Neuron (in vitro differentiated cells): ENCODE data around the gene BCAR3.
"Not testable (repeated sequence)": the region's sequence is repeated elsewhere in the genome, so short reads cannot be mapped to it uniquely, and the experiment has no call there.

Experiments used
- H2AFZ ChIP-seq: one replicate; pipeline ENCODE4 v1.6.1; 2013; ENCODE audit warnings: low read depth, mild to moderate bottlenecking, inconsistent platforms, low read length, moderate library complexity
- H3K27me3 ChIP-seq: one replicate; pipeline ENCODE4 v1.6.1; 2013; ENCODE audit warnings: low read length; ENCODE audit not compliant: insufficient read depth
- H3K36me3 ChIP-seq: one replicate; pipeline ENCODE4 v1.6.1; 2013; ENCODE audit warnings: low read length; ENCODE audit not compliant: insufficient read depth
- H3K4me1 ChIP-seq: one replicate; pipeline ENCODE4 v1.6.1; 2013; ENCODE audit warnings: low read length; ENCODE audit not compliant: insufficient read depth
- H3K4me3 ChIP-seq: 2 replicates; pipeline ENCODE4 v1.5.1; 2013; ENCODE audit warnings: mild to moderate bottlenecking, low read length, moderate library complexity
- H3K9me3 ChIP-seq: one replicate; pipeline ENCODE4 v1.6.1; 2013; ENCODE audit warnings: low read length

The BCAR3 gene

DNA sequence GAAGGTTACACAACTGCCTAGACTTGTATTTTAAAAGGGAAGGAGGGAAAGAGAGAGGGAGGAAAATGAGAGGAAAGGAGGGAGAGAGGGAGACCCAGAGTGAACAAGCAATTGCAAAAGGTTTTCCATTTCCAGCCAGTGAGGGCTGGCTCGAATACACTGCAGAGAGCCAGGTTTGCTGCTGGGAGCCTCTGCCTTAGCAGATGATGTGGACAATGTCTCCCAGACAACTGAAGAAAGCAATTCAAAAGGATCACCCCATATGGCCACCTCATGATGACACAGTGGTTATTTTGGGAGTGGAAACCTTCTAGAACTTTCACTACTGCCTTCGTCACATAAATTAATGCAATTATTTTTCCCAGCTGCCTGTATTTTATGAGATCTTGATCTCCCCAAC, 86.4 kb downstream of the BCAR3 start:
- no peaks in the 10 kb centered on the region for H3K4me1 ChIP-seq
- no peaks in the 10 kb centered on the region for H3K36me3 ChIP-seq
- H3K4me3 ChIP-seq = no peak overlapping the region
- H3K9me3 ChIP-seq = no peaks in the 10 kb centered on the region
- no peak overlapping the region for H2AFZ ChIP-seq
- H3K27me3 ChIP-seq = no peaks in the 10 kb centered on the region

DNA sequence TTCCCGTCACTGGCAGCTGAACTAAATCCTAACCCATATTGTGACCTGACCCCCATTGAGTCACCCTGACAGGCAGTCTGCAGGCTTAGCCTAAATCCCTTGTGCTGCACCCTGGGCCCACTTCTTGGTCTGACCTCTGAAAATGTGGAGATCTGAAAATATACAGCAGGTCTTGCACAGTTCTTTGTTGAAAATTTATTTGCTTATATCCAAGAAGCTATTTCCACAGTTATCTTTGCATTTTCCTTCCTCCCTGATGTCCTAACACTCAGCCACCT, 87.1 kb downstream of the BCAR3 start:
- H3K9me3 ChIP-seq = no peaks in the 10 kb centered on the region
- no peak overlapping the region for H3K4me3 ChIP-seq
- no peaks in the 10 kb centered on the region for H3K4me1 ChIP-seq
- no peaks in the 10 kb centered on the region for H3K36me3 ChIP-seq
- H3K27me3 ChIP-seq = no peaks in the 10 kb centered on the region
- no peak overlapping the region for H2AFZ ChIP-seq

DNA sequence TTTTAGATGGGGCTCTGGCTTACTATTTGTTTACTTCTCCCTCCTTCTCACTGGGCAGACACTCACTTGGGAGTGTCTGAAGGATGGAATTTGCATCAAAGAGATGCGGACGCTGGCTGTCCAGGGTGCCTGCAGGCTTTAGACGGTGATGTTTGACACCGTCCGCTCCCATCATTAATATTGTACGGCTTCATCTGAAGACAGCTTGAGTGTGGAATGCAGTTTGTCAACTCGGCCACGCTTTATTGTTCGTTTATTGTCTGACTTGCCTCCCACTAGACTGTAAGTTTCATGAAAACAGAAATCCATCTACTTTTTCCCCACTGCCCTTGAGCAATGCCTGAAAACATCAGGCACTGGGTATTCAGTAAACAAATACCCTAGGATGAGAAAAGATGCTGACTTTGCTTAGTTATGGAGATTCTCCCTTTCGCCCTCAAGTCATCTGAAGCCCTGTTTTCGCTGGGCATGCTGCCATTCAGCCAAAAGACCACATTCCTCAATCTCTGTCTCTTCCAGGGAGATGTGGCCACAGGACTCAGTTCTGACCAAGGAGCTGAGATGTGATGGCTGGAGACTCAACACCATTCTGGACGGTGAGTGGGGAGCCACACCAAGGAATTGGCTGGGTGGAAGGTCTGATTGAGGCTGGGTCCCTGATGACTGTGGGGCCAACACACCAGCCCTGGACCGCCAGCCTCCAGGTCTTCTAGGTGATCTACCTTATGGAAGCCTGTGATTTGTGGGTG, 87.6 kb downstream of the BCAR3 start:
- Histone ChIP-seq H3K36me3 (no peaks in the 10 kb centered on the region), H3K9me3 (no peaks in the 10 kb centered on the region), H3K4me3 (no peak overlapping the region), H2AFZ (no peak overlapping the region), H3K4me1 (no peaks in the 10 kb centered on the region), H3K27me3 (no peaks in the 10 kb centered on the region)

DNA sequence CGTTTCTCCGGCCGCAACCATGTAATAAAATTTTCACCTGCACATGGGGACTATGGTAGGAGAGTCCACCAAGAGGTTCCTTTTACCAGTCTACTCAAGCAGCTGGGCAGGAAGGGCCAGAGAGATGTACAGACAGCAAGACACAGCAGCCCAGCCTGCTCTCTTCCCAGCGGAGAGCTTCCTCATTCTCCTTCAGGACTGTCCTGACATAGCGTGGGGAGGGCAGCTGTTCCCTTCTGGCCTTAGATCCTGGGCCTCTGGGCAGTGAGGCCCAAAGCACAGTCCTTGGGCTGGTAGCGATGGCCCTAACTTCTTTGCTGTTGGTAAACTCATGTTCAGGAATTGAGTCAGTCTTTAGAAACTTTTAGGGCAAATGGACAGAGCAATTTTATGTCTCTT, 89.1 kb downstream of the BCAR3 start:
- Histone ChIP-seq H2AFZ (no peak overlapping the region), H3K4me3 (no peak overlapping the region), H3K27me3 (no peaks in the 10 kb centered on the region), H3K4me1 (peaks cover 2% of the 10 kb centered on the region), H3K36me3 (no peaks in the 10 kb centered on the region), H3K9me3 (no peaks in the 10 kb centered on the region)

DNA sequence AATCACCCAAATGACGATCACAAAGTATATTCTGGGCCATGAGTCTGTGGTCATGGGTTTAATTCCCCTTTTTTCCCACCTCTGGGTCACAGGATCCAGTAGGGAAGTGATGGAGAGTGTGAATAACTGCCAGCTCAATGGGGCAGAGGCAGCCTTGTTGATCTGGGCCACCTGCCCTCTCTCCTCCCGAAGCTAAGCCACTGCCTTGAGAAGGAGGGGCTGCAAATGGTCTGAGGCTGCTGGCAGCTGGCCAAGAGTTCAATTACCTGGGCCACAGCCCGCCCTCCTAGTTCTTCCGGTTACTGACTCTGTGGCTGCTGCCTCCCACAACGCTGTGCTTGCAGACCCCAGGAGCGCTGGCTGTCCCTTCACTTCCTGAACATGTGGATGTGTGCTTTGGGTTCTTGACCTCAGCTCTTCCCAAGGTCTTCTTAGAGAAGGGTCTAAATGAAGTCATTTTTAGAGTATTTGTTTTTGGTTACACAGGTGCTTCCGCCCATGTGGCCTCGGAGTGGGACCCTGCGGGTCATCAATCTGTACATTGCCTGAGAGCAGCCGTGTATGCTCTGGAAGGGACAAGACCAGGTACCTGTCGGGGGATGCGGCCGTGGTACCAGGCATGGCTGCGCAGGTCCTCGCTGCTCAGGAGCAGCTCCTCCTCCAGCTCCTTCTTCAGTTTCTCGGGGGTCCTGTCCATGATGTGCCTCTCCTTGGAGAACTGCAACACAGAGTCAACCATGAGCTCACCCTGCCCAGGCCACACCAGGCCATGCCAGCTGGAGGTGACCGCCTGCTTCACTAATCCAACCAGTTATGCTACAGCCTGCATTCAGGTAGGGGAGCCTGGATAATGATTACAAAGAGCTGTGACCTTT, 89.7 kb downstream of the BCAR3 start:
- Histone ChIP-seq H3K4me1 (peaks cover 7% of the 10 kb centered on the region), H3K9me3 (no peaks in the 10 kb centered on the region), H3K27me3 (no peaks in the 10 kb centered on the region), H3K4me3 (no peak overlapping the region), H3K36me3 (no peaks in the 10 kb centered on the region), H2AFZ (no peak overlapping the region)

DNA sequence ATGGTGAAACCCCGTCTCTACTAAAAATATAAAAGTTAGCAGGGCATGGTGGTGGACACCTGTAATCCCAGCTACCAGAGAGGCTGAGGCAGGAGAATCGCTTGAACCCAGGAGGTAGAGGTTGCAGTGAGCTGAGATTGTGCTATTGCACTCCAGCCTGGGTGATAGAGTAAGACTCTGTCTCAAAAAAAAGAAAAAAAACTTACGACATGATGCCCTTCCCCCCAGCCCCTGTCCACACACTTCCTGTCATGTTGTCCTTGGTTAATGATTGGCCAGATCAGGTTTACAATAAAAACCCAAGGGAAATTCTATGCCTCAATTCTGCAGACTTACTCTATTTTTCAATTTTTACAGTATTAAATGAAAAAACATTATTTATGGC, 90.4 kb downstream of the BCAR3 start:
- H3K9me3 ChIP-seq, H3K4me1 ChIP-seq, H3K4me3 ChIP-seq, H3K36me3 ChIP-seq, H3K27me3 ChIP-seq, H2AFZ ChIP-seq: not testable (repeated sequence)

DNA sequence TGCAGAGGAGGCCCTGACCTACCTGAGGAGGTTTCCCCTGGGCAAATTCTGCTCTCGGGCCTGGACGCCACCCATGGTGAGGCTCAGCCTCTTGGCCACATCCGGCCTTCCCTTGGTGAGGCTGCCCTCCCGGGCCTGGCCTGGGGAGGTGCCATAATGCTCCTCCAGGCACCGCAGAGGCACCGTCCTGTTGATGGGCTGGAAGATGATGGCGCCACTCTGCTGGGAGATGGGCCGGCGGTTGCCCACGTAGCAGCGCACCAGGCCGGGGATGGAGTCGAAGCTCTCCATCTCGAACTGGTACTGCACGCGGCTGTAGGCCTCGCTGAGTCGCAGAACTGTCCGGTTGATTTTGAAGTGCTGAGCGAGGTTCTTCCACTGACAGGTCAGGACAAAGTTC, 92.7 kb downstream of the BCAR3 start:
- Histone ChIP-seq H3K4me1 (peaks cover 7% of the 10 kb centered on the region), H3K9me3 (no peaks in the 10 kb centered on the region), H3K36me3 (no peaks in the 10 kb centered on the region), H3K27me3 (no peaks in the 10 kb centered on the region), H3K4me3 (no peak overlapping the region), H2AFZ (no peak overlapping the region)

DNA sequence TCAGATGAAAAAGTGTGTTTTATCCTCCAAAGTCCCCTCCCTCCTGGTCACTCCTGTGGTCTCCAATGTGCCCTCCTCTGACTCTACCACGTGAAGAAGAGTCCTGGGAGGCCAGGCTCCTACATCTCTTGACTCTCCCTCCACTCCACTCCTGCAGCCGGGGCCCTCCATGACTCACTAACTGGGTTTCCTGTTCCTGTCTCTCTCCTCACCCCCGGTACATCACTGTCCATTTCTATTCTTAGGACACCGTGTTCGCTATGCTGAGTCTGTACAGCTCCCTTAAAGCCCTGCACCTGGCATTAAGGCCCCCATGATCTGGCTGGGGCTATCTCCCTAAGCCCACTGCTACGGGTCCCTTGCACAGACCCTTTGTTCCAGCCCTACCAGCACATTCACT, 93.4 kb downstream of the BCAR3 start:
- Histone ChIP-seq H3K9me3 (no peaks in the 10 kb centered on the region), H3K4me1 (peaks cover 7% of the 10 kb centered on the region), H3K27me3 (no peaks in the 10 kb centered on the region), H3K36me3 (peaks cover 2% of the 10 kb centered on the region), H3K4me3 (no peak overlapping the region), H2AFZ (no peak overlapping the region)

DNA sequence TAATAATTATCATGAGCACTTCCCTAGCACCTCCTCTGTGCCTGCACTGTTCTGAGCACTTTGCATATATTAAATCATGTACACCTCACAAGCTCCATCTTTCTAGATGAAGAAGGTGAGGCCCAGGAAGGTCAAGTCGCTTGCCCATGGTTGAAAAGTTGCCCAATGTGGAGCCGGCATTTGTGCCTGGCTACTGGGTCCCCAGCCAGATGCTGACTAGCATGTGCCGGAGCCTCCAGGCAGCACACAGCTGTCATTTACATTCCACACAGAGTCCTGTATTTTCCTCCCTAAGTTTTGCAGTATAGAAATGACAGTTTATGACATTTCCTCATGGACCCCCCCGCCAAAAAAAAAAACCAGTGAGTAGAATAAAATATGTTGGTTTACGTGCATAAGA, 94.3 kb downstream of the BCAR3 start:
- Histone ChIP-seq H3K4me3 (no peak overlapping the region), H3K27me3 (no peaks in the 10 kb centered on the region), H3K36me3 (peaks cover 5% of the 10 kb centered on the region), H3K9me3 (no peaks in the 10 kb centered on the region), H2AFZ (no peak overlapping the region), H3K4me1 (peaks cover 7% of the 10 kb centered on the region)

DNA sequence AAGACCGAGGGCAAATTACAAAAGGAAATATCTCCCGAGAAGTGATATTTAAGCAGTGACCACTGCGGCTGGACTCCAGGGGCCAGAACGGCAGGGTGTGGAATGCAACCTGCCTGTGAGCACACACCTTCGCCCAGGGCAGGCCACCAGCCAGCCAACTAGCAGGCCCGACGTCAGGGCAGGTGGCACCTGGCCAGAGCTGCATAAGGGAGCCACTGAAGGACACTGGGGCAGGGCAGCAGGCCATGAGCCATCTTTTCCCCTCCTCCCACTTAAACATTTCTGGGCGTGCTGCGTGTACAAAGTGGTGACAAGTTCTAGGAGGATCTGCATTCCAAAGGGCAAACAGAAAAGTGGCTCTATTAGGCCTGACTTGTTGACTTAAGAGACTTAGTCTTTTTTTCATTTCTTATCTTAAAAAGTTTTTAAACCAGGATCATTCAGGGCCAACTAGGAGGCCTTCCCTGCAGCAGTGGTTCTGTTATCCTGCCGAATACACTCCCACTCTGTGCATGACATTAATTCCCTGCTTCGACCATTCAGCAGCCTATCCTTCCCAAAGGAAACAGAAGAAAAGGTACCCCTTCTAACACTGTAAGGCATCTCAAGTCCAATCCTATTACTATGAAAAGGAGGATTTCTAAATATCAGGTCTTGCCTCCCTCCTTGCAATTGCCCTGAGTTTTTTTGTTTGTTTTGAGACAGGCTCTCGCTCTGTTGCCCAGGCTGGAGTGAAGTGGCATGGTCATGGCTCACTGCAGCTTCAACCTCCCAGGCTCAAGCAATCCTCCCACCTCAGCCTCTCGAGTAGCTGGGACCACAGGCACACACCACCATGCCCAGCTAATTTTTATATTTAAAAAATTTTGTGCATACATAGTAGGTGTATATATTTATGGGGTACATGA, 96.3 kb downstream of the BCAR3 start:
- H3K4me3 ChIP-seq = no peak overlapping the region
- no peaks in the 10 kb centered on the region for H3K27me3 ChIP-seq
- no peaks in the 10 kb centered on the region for H3K9me3 ChIP-seq
- no peak overlapping the region for H2AFZ ChIP-seq
- H3K36me3 ChIP-seq = peaks cover 6% of the 10 kb centered on the region
- peaks cover 7% of the 10 kb centered on the region for H3K4me1 ChIP-seq

DNA sequence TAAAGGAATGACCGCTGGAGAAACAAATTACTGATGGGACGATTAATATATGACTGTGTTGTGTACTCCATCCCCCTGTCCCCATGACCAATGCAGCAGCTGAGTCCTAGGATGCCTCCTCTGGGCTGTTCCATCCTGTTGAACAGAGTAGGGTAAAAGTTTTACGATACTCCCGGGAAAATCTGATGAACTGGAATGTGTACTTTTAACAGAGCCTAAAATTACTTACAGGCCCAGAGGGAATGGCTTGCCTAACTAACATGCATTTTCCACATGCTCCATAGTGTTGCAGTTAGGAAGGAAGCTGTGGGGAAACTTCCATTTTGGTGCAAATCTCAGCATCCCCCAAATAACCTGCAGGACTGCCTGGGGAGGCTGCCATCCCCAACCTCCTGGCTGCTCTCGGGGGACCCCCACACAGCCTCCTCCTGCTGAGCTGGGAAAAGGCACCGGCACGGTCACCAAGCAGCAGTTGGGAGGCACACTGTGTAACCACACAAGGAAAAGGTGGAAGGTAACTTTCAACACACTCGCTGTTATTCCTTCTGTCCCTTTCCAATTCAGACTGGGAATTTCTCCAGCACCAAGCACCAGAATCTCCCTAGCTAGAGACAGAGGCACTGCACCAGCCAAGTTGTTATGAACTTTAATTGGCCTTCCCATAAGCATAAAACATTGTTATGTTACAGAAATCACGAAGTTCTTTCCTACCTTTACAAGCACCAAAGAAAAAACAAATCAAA, 97.2 kb downstream of the BCAR3 start:
- Histone ChIP-seq H3K4me1 (peaks cover 7% of the 10 kb centered on the region), H3K27me3 (no peaks in the 10 kb centered on the region), H2AFZ (no peak overlapping the region), H3K9me3 (no peaks in the 10 kb centered on the region), H3K4me3 (no peak overlapping the region), H3K36me3 (peaks cover 6% of the 10 kb centered on the region)

DNA sequence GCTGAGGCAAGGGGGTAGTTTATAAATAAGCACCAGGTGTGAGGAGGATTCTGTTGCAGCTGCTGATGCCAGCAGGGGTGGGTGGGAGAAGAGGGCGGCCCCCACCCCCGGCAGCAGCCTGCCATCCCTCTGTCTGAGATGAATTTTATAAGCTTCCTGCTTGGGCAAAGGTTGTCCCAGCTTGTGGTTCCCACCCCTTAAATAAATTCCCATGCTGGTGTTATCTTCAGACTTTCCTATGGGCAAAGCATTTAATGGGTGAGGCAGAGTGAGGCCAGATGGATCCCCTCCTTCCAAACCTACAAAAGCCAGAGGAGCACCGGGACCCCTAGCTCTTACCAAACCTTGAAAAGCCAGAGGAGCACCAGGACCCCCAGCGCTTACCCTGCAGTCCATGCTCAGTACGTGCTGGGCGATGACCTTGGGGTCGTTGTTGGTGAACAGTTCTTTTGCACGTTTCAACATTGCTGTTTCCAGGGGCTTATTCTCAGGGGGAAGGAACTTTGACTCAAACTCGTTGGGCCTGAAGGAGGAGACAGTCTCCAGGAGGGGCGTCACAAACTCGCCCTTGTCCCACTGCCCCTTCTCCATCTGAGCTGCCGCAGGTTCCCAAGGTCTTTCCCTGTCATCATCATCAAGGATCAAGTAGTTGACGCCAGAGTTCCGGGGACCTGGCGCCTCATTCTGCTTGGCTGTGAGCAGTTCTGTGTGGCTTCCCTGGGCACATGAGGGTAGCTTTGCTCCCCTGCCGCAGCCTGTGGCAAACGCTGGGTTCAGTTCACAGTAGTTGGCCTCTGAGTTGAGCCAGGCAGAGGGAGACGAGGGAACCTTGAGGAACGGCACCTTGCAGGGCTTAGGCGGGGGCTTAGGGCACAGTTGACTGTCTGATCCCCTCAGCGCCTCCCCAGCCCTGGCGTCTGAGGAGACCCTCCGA, 99.5 kb downstream of the BCAR3 start:
- Histone ChIP-seq H3K9me3 (no peaks in the 10 kb centered on the region), H3K27me3 (no peaks in the 10 kb centered on the region), H2AFZ (no peak overlapping the region), H3K36me3 (peaks cover 6% of the 10 kb centered on the region), H3K4me3 (no peak overlapping the region), H3K4me1 (peaks cover 1% of the 10 kb centered on the region)
